ENCODE data around the gene ZNRF2. TPM values are rescaled to one million over a fixed set of nuclear protein-coding genes. Genes with fewer than 3 reads are reported as not detected.
A peak's percentile ranks its signal among the peaks of the same experiment; 100 is the strongest.

The ZNRF2 gene
- total RNA-seq (ENCODE audit: low replicate concordance) = 5.8 and 8.2 TPM in 2 replicates

- DNase-seq (ENCODE audit: low read depth) = peak; percentile 94
- TF ChIP-seq, protein P1, sequence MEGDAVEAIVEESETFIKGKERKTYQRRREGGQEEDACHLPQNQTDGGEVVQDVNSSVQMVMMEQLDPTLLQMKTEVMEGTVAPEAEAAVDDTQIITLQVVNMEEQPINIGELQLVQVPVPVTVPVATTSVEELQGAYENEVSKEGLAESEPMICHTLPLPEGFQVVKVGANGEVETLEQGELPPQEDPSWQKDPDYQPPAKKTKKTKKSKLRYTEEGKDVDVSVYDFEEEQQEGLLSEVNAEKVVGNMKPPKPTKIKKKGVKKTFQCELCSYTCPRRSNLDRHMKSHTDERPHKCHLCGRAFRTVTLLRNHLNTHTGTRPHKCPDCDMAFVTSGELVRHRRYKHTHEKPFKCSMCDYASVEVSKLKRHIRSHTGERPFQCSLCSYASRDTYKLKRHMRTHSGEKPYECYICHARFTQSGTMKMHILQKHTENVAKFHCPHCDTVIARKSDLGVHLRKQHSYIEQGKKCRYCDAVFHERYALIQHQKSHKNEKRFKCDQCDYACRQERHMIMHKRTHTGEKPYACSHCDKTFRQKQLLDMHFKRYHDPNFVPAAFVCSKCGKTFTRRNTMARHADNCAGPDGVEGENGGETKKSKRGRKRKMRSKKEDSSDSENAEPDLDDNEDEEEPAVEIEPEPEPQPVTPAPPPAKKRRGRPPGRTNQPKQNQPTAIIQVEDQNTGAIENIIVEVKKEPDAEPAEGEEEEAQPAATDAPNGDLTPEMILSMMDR (IDR thresholded peaks at IDR 0.05; ENCODE audit: insufficient read depth, low read length) = peak; percentile 37
- peak within 1 kb of the TSS; percentile 77 for H3K4me3 ChIP-seq (ENCODE audit: low read depth, low read length)
Measured at GRCh38 chr7:30284298-30285066, at the start of gene ZNRF2. Gene ZNRF2 (plus strand): TSS chr7:30284597. CDS start chr7:30285358, 761 bp downstream.

DNA sequence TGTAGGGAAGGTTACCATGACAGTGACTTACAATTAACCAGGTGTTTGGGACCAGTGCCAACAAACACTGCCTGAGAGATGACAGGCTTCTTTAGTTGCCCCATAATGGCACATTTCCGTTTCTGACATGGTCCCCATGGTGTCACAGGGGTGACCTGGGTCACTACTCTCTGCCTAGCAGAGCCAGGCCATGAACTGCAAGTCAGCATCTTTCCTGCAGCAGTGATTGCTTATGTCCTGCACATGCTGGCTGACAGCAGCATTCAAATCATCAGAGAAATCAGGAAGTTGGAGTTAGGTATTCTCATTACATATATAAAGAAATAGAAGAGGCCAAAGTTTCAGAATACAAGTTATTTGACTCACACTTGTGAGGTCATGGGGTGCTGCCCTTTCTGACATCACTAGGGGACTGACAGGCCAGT, 47.1 kb upstream of the ZNRF2 start:
- TF ChIP-seq, protein P1 (IDR thresholded peaks at IDR 0.05; ENCODE audit: insufficient read depth, low read length) = no peak
- no peak for DNase-seq (ENCODE audit: low read depth)
- no peak overlapping the region for H3K4me3 ChIP-seq (ENCODE audit: low read depth, low read length)

GRCh38 chr7:30238721-30239441, 45.5 kb upstream of the ZNRF2 start:
- H3K4me3 ChIP-seq (ENCODE audit: low read depth, low read length) = no peak overlapping the region
- TF ChIP-seq, protein P1 (IDR thresholded peaks at IDR 0.05; ENCODE audit: insufficient read depth, low read length) = no peak
- DNase-seq (ENCODE audit: low read depth) = peak; percentile 31

GRCh38 chr7:30240106-30240800, 44.1 kb upstream of the ZNRF2 start:
- no peak for DNase-seq (ENCODE audit: low read depth)
- no peak overlapping the region for H3K4me3 ChIP-seq (ENCODE audit: low read depth, low read length)
- TF ChIP-seq, protein P1 (IDR thresholded peaks at IDR 0.05; ENCODE audit: insufficient read depth, low read length) = no peak

GRCh38 chr7:30241767-30242166, 42.6 kb upstream of the ZNRF2 start:
- DNase-seq (ENCODE audit: low read depth) = peak; percentile 14
- H3K4me3 ChIP-seq (ENCODE audit: low read depth, low read length) = no peak overlapping the region
- TF ChIP-seq, protein P1 (IDR thresholded peaks at IDR 0.05; ENCODE audit: insufficient read depth, low read length) = no peak

DNA sequence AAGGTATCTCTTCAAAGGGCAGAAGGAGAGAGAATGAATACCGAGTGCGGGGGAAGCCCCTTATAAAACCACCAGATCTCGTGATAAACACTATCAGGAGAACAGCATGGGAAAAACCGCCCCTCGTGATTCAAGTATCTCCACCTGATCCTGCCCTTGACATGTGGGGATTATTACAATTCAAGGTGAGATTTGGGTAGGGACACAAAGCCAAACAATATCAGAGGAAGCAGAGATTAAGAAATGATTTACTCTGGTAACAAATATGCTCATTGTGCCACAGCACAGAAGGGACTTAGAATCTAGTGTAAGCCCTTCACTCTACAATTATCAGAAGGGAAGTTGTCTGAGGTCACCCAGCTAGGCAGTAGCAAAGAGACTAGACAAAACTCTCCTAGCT, 40.1 kb upstream of the ZNRF2 start:
- no peak for DNase-seq (ENCODE audit: low read depth)
- TF ChIP-seq, protein P1 (IDR thresholded peaks at IDR 0.05; ENCODE audit: insufficient read depth, low read length) = no peak
- no peak overlapping the region for H3K4me3 ChIP-seq (ENCODE audit: low read depth, low read length)

Data from fibroblast of the aortic adventitia (primary cell).